Breast epithelium (tissue), 4 donors: Measurements from ENCODE around the gene NAPSA. TPM values are rescaled to one million over a fixed set of nuclear protein-coding genes. Genes with fewer than 3 reads are reported as not detected.
A peak's percentile ranks its signal among the peaks of the same experiment; 100 is the strongest.

Experiments
- DNase-seq, 2 donors: peaks; one replicate each; pipeline ENCODE4 v3.0.0-alpha.2; 2019; ENCODE audit warnings: low spot score in 2 of 2
- H3K27ac ChIP-seq, 2 donors: fragments of 200-600 bp; sonication (generic) in 1 of 2; one replicate each; pipeline ENCODE4 v1.5.1; 2016 to 2019; ENCODE audit warnings: mild to moderate bottlenecking in 1 of 2
- H3K27me3 ChIP-seq, 2 donors: fragments of 200-600 bp; sonication (generic) in 1 of 2; one replicate each; pipeline versions ENCODE4 v1.5.1 to v1.6.0; 2017 to 2019; ENCODE audit warnings: control low read depth in 1 of 2, mild to moderate bottlenecking in 1 of 2
- H3K36me3 ChIP-seq: fragments of 200-600 bp; one replicate; pipeline ENCODE4 v1.5.1; 2019
- H3K4me1 ChIP-seq, 2 donors: fragments of 200-600 bp; sonication (generic); one replicate each; pipeline ENCODE4 v1.5.1; 2016 to 2019; ENCODE audit warnings: control low read depth in 1 of 2
- H3K4me3 ChIP-seq, 3 donors: fragments of 200-600 bp; sonication (generic); 1 replicate in 2 of 3; 2 replicates in 1 of 3; pipeline ENCODE4 v1.5.1; 2016 to 2019; ENCODE audit warnings: mild to moderate bottlenecking in 3 of 3, moderate library complexity in 2 of 3
- H3K9me3 ChIP-seq, 2 donors: fragments of 200-600 bp; sonication (generic) in 1 of 2; one replicate each; pipeline ENCODE4 v1.5.1; 2016 to 2019; ENCODE audit warnings: control low read depth in 1 of 2
- POLR2A ChIP-seq: fragments of 450-650 bp; IDR thresholded peaks from one replicate; pipeline ENCODE4 v1.6.1; 2016; ENCODE audit warnings: antibody characterized with exemption, mild to moderate bottlenecking, moderate library complexity
- POLR2AphosphoS5 ChIP-seq, 3 donors: sonication (generic); formaldehyde crosslinking; IDR thresholded peaks; one replicate each; pipeline ENCODE4 v1.6.1; 2017; ENCODE audit warnings: antibody characterized with exemption in 3 of 3
- intact Hi-C: fragments of 100-400 bp; cut with DNase I; formaldehyde crosslinking; loops from one replicate; pipeline ENCODE4 v1.15.1; 2023; ENCODE audit warnings: low total_unique reads
- total RNA-seq, 3 donors: library from RNA; depleted of rRNA; stranded (reverse); fragments of >200 nt; gene quantifications; one replicate each; pipeline ENCODE4 v1.1.0, GENCODE V29; 2016
- TF ChIP-seq, protein P1 (sequence below), 3 donors: fragments of 450-650 bp; IDR thresholded peaks; one replicate each; pipeline ENCODE4 v1.5.1; 2016 to 2017; ENCODE audit warnings: antibody characterized with exemption in 3 of 3, mild to moderate bottlenecking in 3 of 3, moderate library complexity in 3 of 3

NAPSA gene
- total RNA-seq, 3 donors from 2014 or later: 0.80 to 1.8 (median 1.6) TPM

DNA sequence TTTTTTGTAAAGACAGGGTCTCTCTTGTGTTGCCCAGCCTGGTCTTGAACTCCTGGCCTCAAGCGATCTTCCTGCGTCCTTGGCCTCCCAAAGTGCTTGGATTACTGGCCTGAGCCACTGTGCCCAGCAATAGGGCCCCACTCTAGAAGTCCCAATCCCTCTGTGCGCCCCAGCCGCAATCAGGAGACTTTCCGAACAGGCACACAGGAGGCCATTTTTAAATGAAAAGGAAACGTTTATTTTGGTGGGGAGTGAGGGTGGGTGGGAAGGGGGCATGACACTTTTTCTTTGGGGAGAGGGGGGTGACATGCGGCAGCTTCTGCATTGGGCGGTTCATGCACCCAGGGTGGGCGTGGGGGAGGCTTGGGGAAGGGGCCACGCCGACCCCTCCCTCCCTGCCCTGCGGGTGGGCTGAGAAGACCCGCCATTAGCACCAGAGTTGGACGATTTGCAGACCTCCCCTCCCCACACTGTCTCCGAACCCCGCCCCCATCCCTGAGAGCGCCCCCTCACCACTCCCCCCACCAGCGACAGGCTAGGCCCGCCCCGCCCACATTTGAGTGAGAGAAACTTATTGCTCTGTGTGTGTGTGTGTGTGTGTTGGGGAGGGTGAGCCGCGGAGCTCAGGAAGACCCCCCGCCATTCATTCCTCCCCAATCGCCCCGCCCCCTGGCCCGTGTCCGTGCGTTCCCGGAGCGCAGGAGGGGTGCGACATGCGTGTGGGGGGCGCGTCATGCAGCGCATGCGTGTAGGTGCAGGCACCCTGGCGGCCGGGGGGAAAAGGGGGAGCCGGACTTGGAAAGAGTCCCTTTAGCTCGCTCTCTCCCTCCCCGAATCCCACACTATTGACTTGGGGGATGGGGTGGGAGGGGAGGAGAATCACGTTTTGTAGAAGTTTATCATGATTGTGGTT is 53.5 kb downstream of the NAPSA start:
- H3K4me3 ChIP-seq: peak overlapping the region in 2 of 3 donors; percentile 24 to 25
- H3K27me3 ChIP-seq: peaks cover 3 to 52% of the 10 kb centered on the region in 2 donors
- DNase-seq: no peak
- no peaks in the 10 kb centered on the region for H3K36me3 ChIP-seq
- no peaks in the 10 kb centered on the region for H3K4me1 ChIP-seq
- intact Hi-C loops: no loop called here
- H3K27ac ChIP-seq: no peak overlapping the region
- TF ChIP-seq POLR2A (no peak), POLR2AphosphoS5 (IDR thresholded peaks at IDR 0.05) (no peak)
- TF ChIP-seq, protein P1, sequence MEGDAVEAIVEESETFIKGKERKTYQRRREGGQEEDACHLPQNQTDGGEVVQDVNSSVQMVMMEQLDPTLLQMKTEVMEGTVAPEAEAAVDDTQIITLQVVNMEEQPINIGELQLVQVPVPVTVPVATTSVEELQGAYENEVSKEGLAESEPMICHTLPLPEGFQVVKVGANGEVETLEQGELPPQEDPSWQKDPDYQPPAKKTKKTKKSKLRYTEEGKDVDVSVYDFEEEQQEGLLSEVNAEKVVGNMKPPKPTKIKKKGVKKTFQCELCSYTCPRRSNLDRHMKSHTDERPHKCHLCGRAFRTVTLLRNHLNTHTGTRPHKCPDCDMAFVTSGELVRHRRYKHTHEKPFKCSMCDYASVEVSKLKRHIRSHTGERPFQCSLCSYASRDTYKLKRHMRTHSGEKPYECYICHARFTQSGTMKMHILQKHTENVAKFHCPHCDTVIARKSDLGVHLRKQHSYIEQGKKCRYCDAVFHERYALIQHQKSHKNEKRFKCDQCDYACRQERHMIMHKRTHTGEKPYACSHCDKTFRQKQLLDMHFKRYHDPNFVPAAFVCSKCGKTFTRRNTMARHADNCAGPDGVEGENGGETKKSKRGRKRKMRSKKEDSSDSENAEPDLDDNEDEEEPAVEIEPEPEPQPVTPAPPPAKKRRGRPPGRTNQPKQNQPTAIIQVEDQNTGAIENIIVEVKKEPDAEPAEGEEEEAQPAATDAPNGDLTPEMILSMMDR (IDR thresholded peaks at IDR 0.05): no peak
- peaks cover 9 to 14% of the 10 kb centered on the region in 2 donors for H3K9me3 ChIP-seq

DNA sequence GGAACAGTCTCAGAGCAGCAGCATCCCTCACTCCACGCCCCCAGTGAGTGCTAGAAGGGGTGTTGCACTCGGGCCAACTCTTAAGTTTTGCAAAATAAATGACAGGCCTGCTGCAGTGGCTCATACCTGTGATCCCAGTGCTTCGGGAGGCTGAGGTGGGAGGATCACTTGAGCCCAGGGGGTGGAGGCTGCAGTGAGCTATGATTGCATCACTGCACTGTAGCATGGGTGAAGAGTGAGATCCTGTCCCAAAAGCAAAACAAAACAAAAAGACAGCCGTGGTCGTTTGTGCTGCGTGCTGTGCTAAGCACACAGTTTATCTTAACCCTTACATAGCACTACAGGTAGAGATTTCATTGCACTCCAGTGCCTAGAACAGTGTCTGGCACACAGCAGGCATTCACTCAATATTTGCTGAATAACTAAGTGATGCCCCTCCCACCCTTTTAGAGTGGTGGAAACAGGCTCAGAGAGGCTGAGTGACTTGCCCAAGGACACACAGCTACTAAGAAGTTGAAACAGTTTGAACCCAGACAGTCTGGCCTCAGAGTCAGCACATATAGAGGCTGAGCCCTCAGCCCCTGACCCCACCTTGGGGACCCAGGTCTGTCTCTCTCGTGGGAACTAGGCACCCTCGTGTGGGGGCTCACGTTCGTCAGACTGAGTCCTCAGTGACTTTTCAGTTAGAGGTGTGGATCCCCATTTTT is 54.5 kb downstream of the NAPSA start:
- Histone ChIP-seq H3K36me3 (no peaks in the 10 kb centered on the region), H3K9me3 (peaks cover 11 to 18% of the 10 kb centered on the region in 2 donors), H3K27ac (no peak overlapping the region), H3K4me1 (no peaks in the 10 kb centered on the region), H3K27me3 (peaks cover 3 to 47% of the 10 kb centered on the region in 2 donors), H3K4me3 (no peak overlapping the region)
- intact Hi-C loops: no loop called here
- no peak for DNase-seq
- TF ChIP-seq POLR2AphosphoS5 (IDR thresholded peaks at IDR 0.05): no peak
- TF ChIP-seq, protein P1 (IDR thresholded peaks at IDR 0.05): no peak
- TF ChIP-seq POLR2A: no peak

DNA sequence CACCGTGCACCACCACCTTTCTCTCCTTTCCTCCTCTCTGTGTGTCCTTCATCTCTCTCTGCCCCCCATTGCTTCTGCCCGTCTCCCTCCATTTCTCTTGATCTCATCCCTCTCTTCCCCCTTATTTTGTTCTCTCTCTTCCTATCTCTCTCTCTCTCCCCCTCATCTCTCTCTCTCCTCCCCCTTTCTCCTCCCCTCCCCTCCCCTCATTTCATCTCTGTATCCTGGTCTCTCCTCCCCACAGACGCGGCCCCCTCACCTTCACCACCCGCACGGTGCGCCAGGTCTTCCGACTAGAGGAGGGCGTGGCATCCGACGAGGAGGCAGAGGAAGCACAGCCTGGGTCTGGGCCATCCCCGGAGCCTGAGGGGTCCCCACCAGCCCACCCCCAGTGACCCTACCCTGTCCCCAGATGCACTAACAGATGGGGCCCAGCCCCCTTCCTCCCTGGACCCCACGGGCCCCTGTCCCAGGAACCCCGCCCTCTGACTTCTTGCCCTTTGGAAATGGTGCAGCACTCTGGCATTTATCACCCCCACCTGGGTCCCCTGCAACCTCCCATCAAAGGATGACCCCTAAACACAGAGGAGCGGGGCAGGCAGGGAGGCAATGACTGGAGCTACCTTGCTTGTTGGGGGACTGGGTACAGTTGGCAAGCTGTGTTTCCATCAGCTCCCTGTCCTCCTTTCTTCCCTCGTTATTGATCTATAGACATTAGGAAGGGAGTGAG is 55.9 kb downstream of the NAPSA start:
- TF ChIP-seq POLR2AphosphoS5 (IDR thresholded peaks at IDR 0.05) (no peak), POLR2A (no peak)
- TF ChIP-seq, protein P1 (IDR thresholded peaks at IDR 0.05): no peak
- no peaks in the 10 kb centered on the region for H3K4me1 ChIP-seq
- no peak overlapping the region for H3K27ac ChIP-seq
- H3K27me3 ChIP-seq: peaks cover 0 to 37% of the 10 kb centered on the region in 2 donors
- DNase-seq: no peak
- H3K36me3 ChIP-seq: no peaks in the 10 kb centered on the region
- no peak overlapping the region for H3K4me3 ChIP-seq
- intact Hi-C loops: no loop called here
- H3K9me3 ChIP-seq: peaks cover 11 to 18% of the 10 kb centered on the region in 2 donors

DNA sequence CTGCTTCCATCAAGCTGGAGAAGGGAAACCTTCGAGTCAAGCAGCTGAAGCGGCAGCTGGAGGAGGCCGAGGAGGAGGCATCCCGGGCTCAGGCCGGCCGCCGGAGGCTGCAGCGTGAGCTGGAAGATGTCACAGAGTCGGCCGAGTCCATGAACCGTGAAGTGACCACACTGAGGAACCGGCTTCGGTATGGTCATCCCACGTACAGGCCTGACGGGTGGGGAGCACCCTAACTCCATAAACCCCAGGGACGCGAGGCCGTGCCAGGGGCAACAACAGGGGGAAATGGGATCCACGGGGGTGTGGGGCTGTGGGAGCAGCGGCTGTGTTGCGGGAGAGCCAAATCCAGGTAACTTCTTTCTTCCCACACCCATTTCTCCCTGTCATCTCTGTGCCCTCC is 56.4 kb downstream of the NAPSA start:
- H3K27ac ChIP-seq: no peak overlapping the region
- peaks cover 0 to 31% of the 10 kb centered on the region in 2 donors for H3K27me3 ChIP-seq

More for the DNA sequence above, 56.4 kb downstream of the NAPSA start:
- Histone ChIP-seq H3K9me3 (peaks cover 11 to 18% of the 10 kb centered on the region in 2 donors), H3K4me3 (no peak overlapping the region), H3K36me3 (no peaks in the 10 kb centered on the region), H3K4me1 (no peaks in the 10 kb centered on the region)
- intact Hi-C loops: no loop called here
- no peak for DNase-seq
- TF ChIP-seq, protein P1 (IDR thresholded peaks at IDR 0.05): no peak
- no peak for TF ChIP-seq POLR2AphosphoS5 (IDR thresholded peaks at IDR 0.05)
- no peak for TF ChIP-seq POLR2A

Other genes with a start within 250 kb of the NAPSA start
- not detected for gene IZUMO2, start 202.4 kb downstream of the NAPSA start, total RNA-seq
- 10 to 100 TPM; 16.6 to 24.7 (median 19.3) TPM for gene MYH14, start 162.0 kb downstream of the NAPSA start, total RNA-seq
- 1 to 10 TPM in 2 of 3 donors, under 1 TPM in 1; 0.32 to 3.7 (median 1.6) TPM for gene KCNC3, start 36.3 kb downstream of the NAPSA start, total RNA-seq
- gene NR1H2, start 10.8 kb upstream of the NAPSA start, total RNA-seq: 100 to 1,000 TPM in 1 of 3 donors, 10 to 100 TPM in 2; 71.0 to 105 (median 87.5) TPM
- 10 to 100 TPM; 13.8 to 17.3 (median 16.0) TPM for gene POLD1, start 18.7 kb upstream of the NAPSA start, total RNA-seq
- gene SPIB, start 53.3 kb upstream of the NAPSA start, total RNA-seq: under 1 TPM in 1 of 3 donors, not detected in 2; 0.33 TPM
- gene MYBPC2, start 67.3 kb upstream of the NAPSA start, total RNA-seq: under 1 TPM in 1 of 3 donors, not detected in 2; under 0.01 TPM
- 10 to 100 TPM; 38.0 to 78.2 (median 64.6) TPM for gene EMC10, start 110.9 kb upstream of the NAPSA start, total RNA-seq
- gene GARIN5A, start 111.2 kb upstream of the NAPSA start, total RNA-seq: 1 to 10 TPM in 2 of 3 donors, under 1 TPM in 1; 0.98 to 1.3 (median 1.1) TPM
- gene JOSD2, start 145.6 kb upstream of the NAPSA start, total RNA-seq: 10 to 100 TPM; 14.7 to 26.7 (median 20.3) TPM
- not detected for gene ASPDH, start 148.3 kb upstream of the NAPSA start, total RNA-seq
- gene LRRC4B, start 202.8 kb upstream of the NAPSA start, total RNA-seq: 1 to 10 TPM in 2 of 3 donors, under 1 TPM in 1; 0.16 to 1.3 (median 1.2) TPM